GM19351 (cell line): ENCODE results near the gene EFCAB8.

ENCODE experiments used
- ATAC-seq: cut with Tn5 transposase; IDR thresholded peaks from one replicate; pipeline ENCODE4 v1.9.1; 2021; ENCODE audit warnings: mild to moderate bottlenecking, moderate library complexity; ENCODE audit not compliant: unreplicated experiment

Gene EFCAB8

GRCh38 chr20:32983459-32984112, 124.9 kb downstream of the EFCAB8 start:
- ATAC-seq: no peak

- ATAC-seq: no peak
Measured at GRCh38 chr20:32984196-32984595, 125.5 kb downstream of the EFCAB8 start.

GRCh38 chr20:32984631-32985354, 126.1 kb downstream of the EFCAB8 start:
- no peak for ATAC-seq

- ATAC-seq: no peak
Measured at GRCh38 chr20:32985596-32985995, 126.9 kb downstream of the EFCAB8 start.

DNA sequence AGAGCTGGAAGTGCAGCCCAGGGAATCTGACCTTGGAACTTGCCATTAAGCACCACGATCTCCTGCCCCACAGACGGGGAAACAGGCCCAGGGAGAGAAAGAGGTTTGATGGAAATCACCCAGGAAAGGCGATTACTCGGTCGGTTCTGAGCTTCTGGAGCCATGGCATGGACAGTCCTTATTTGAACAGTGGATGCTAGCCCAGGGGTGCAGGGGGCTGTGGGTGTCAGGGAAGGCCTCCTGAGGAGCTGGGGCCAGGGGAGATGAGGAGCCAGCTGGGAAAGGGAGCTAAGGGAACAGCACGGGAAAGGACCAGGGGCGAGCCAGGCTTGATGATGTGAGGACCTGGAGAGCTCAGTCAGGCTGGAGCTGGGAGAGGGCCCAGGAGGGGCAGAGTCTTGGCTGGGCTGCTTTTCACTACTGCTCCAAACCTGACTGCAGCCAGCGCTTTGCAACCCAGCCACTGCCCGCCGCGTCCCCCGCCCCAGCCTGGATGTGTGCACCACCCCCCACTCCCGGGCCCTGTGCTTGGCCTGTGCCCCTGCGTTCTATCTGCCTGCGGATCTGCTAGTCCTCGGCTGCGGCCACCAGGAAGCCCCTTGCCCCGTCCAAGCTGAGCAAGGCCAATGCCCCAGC, 127.7 kb downstream of the EFCAB8 start:
- no peak for ATAC-seq

GRCh38 chr20:32987044-32987825, 128.5 kb downstream of the EFCAB8 start:
- no peak for ATAC-seq

GRCh38 chr20:32988008-32988407, 129.3 kb downstream of the EFCAB8 start:
- no peak for ATAC-seq

DNA sequence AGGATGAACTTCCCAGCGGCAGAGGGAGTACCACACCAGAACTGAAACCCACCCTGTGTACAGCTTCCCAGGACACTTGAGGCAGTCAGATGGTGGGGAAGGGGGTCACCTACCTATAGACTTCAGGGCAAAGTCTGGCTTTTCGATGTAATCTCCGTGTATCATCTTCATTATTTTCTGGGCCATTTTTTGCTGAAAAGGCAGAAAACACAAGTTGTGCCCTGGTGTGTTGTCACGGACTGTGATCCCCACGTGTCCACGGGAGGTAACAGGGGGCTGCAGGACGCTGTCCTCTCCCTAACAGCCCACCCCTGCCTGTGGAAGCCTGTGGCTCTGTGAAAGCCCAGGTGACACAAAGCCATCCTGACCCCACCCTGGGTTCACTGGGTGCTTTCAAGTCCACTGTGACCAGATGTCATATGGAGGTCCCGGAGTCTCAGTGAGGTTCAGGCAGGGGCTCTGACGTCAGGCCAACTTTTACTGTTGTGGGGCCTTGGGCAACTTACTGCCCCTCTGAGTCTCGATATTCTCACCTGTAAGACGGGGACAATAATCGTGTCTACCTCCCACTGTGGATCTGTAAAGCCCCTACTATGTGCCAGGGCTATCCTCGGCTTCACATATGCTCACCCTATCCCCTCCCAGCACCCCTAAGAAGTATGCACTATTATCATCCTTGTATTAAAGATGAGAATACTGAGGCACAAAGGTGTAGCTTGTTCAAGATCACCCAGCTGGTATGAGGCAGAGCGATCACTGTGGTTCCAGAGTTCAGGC, 131.0 kb downstream of the EFCAB8 start:
- no peak for ATAC-seq

DNA sequence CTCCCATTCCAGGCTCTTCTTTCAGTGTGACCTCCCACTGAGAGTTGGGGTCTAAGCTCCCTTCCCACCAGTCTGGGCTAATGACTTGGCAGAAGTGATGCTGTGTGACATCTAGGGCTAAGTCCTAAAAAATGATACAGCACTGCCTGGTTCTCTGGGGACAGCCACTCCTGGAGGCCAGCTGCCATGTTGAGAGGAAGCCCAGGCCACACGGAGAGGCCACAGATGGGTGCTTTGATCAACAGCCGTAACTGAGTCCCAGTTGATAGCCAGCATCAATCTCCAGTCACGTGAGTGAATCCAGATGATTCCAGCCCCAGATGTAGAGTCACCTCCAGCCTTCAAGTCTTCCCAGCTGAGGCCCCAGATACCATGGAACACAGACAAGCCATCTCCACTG, 131.7 kb downstream of the EFCAB8 start:
- ATAC-seq: no peak

GRCh38 chr20:32991383-32991782, 132.7 kb downstream of the EFCAB8 start:
- ATAC-seq: no peak

GRCh38 chr20:32991792-32992641, 133.3 kb downstream of the EFCAB8 start:
- ATAC-seq: no peak

DNA sequence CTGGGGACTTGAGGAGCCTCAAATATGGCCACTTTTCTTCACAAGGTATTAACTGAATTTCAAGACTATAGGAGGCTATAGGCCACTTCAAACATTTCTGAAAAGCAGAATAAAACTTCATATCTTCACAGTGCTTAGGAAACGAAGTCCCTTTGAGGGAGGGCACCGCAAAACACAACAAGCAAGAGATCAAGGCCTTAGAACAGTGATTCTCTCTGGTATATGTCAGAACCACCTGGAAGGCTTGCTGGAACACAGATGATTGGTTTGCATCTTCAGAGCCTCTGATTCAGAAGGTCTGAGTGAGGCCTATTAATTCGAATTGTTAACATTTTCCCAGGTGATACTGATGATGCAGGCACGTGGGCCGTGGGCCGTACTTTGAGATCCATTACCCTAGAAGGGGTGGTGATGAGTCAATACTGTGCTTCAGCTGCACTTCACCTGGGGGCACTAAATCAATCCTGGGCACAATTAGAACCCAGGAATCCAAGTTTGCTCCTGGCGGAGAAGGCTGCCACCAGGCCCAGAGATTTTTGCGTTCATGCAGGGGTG, 134.8 kb downstream of the EFCAB8 start:
- no peak for ATAC-seq

- no peak for ATAC-seq
Measured at GRCh38 chr20:32995802-32996201, 137.1 kb downstream of the EFCAB8 start.

DNA sequence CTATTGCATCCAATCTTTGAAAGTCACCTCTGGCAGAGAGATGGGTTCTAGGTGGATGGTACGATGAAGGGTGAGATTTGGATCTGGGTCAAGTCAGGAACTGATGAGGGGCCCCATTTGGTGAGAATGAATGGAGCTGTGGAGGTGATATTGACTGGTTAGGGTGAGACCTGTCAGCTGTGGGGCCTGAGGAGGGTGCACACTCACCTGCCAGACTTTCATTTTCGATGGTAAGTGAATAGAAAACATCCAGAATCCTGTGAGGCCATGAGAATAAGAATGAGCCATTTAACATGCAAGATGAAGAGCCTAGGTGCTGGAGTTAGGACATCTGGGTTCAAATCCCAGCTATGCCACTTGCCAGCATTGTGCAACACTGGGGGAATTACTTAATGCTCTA, 138.7 kb downstream of the EFCAB8 start:
- no peak for ATAC-seq

DNA sequence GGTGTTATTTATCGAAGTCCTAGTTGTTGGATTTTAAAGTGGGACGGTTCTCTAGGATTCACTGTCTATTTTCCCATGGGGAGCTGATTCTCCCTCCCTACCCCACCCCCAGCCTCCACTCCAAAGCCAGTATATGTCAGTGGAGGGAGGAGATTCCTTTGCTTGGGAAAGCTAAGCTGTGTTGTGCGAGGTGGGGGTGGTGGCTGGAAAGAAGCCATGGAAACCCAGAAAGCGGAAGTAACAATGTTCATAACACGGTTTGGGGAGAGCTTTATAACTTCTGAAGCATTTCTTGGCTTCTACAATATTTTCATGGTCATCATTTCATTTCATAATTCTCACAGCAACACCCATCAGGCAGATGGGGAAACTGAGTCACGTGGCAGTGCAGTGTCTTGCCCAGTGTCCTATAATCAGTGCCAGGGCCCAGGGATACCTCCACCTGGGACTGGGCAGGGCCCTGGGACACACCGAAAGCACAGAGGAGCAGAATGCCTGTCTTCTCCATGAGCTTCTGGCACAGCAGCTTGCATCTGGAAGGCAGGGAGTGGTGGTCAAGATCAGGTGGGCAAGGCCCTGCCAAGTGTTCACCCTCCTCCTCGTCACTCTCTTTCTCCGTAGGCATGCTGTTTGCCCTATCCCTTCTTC, 141.0 kb downstream of the EFCAB8 start:
- no peak for ATAC-seq

GRCh38 chr20:33000802-33001466, 142.2 kb downstream of the EFCAB8 start:
- ATAC-seq: no peak

GRCh38 chr20:33002087-33002808, 143.5 kb downstream of the EFCAB8 start:
- ATAC-seq: no peak
